GM12865 (cell line): Measurements from ENCODE around the gene INTU.
A peak's percentile ranks its signal among the peaks of the same experiment; 100 is the strongest.

Source experiments
- DNase-seq: peaks from one replicate; pipeline ENCODE4 v3.0.0; 2010; ENCODE audit warnings: low read depth
- H3K4me3 ChIP-seq: 2 replicates; pipeline ENCODE4 v1.5.1; 2011; ENCODE audit warnings: mild to moderate bottlenecking, low read depth, low read length, control low read depth
- TF ChIP-seq, protein P1 (sequence below): IDR thresholded peaks from 2 replicates; pipeline ENCODE4 v1.5.1; 2011; ENCODE audit warnings: low read length, control low read depth, low read depth, inconsistent platforms; ENCODE audit not compliant: insufficient read depth; ENCODE audit errors: missing control alignments

INTU gene

DNA sequence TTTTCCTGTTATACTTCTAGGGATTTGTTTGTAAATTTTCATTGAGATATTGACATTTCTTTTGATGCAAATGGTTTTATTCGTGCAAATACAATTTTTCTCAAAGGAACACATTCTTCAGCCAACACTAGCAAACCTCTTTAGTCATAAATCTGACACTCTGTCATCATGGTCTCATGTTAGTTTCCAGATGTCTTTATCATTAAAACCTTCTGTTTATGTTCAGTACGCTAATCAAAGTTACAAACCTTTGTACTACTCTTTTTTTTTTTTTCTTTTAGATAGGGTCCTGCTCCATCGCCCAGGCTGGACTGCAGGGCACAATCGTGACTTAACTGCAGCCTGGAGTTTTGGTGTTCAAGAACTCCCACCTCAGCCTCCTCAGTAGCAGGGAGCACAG, 104.5 kb downstream of the INTU start:
- DNase-seq = no peak
- TF ChIP-seq, protein P1, sequence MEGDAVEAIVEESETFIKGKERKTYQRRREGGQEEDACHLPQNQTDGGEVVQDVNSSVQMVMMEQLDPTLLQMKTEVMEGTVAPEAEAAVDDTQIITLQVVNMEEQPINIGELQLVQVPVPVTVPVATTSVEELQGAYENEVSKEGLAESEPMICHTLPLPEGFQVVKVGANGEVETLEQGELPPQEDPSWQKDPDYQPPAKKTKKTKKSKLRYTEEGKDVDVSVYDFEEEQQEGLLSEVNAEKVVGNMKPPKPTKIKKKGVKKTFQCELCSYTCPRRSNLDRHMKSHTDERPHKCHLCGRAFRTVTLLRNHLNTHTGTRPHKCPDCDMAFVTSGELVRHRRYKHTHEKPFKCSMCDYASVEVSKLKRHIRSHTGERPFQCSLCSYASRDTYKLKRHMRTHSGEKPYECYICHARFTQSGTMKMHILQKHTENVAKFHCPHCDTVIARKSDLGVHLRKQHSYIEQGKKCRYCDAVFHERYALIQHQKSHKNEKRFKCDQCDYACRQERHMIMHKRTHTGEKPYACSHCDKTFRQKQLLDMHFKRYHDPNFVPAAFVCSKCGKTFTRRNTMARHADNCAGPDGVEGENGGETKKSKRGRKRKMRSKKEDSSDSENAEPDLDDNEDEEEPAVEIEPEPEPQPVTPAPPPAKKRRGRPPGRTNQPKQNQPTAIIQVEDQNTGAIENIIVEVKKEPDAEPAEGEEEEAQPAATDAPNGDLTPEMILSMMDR = no peak
- no peak overlapping the region for H3K4me3 ChIP-seq

DNA sequence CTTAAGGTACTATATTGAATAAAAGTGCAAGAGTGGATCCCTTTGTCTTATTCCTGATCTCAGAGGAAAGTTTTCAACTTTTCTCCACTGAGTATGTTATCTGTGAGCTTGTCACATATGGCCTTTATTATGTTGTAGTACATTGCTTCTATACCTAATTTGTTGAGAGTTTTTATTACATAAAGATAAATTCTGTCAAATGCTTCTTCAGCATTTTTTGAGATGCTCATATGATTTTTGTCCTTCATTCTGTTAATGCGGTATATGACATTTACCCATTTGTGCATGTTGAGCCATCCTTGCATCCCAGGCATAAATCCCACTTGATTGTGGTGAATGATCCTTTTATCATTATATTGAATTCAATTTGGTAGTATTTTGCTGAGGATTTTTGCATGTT, 108.5 kb downstream of the INTU start:
- no peak for DNase-seq
- TF ChIP-seq, protein P1 = no peak
- no peak overlapping the region for H3K4me3 ChIP-seq

DNA sequence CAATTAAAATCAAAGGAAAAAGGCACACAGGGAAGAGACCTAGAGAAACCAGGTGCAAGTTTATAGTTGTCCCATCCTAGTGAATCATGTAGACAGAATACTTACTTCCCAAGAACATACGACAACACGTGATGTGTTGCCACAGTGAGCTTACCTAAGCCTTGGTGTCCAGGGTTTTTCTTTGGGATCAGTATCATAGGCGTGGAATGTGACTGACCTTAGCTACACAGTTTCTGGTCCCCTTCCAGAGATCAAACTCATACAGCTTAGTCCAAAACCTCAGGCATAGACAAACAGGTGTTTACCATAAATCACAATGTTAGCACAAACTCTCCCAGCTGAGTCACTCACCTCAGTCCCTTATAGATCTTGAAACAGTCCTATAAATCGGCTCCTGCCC, 115.1 kb downstream of the INTU start:
- no peak for DNase-seq
- TF ChIP-seq, protein P1 = no peak
- no peak overlapping the region for H3K4me3 ChIP-seq

DNA sequence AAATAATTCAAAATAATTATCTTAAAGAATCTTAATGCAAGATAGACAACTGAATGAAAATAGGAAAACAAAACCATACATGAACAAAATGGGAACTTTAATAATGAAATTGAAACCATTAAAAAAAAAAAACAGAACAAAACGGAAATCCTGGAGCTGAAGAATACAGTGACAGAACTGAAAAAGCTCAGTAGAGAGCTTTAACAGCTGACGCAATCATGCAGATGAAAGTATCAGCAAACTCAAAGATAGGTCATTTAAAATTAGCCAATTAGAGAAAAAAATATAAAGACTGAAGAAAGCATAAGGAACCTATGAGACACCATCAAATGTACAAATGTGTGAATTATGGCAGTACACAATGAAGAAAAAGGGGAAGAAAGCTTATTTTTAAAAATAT, 116.2 kb downstream of the INTU start:
- TF ChIP-seq, protein P1 = no peak
- DNase-seq = peak; percentile 8
- no peak overlapping the region for H3K4me3 ChIP-seq

DNA sequence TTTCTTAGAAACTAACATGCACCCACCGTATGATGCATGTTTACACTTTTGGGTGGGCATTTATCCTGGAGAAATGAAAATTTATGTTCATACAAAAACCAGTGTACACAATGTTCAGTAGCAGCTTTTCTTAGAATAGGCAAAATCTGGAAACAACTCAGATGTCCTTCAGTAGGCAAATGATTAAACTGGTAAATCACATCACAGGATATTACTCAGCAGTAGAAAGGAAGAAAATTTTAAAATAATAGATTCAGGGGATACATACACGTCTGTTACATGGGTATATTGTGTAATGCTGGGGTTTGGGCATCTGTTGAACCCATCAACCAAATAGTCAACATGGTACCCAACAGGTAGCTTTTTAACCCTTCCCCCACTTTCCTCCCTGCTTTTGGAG, 124.1 kb downstream of the INTU start:
- no peak overlapping the region for H3K4me3 ChIP-seq
- no peak for DNase-seq
- TF ChIP-seq, protein P1 = no peak

DNA sequence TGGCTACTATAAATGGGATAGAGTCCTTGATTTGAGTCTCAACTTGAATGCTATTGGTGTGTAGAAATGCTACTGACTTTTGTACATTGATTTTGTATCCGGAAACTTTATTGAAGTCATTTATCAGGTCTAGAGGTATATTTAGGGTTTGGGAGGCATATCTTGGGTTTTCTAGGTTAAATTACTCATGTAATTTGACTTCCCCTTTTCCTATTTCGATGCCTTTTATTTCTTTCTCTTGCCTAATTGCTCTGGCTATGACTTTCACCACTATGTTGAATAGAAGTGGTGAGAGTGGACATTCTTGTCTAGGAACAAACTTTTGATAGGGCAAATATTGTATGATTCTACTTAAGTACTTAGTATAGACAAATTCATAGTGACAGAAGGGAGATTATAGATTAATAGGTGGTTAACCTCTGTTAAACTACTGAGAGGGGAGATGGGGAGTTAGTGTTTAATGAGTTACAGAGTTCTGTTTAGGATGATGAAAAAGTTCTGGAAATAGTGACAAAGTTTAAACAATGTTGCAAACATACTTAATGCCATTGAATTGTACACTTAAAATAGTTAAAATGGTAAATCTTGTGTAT, 126.6 kb downstream of the INTU start:
- DNase-seq = no peak
- TF ChIP-seq, protein P1 = no peak
- H3K4me3 ChIP-seq = no peak overlapping the region

DNA sequence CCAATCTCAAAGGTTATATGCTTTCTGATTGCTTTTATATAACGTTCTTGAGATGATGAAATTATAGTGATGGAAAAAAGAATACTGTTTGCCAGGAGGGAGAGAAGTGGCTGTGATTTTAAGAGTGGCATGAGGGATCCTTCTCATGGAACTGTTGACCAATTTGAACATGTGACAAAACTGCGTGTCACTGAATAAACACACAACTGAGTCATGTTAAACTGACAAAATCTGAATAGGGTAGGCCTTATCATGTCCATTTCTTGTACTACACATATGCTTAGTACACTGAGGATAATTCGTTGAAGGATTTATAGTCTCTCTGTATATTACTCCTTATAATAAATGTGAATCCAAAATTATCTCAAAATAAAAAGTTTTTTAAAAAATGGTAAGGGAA, 127.1 kb downstream of the INTU start:
- TF ChIP-seq, protein P1 = no peak
- DNase-seq = no peak
- H3K4me3 ChIP-seq = no peak overlapping the region
